ENCODE data around the gene MTRFR.
"Not testable (repeated sequence)": the region's sequence is repeated elsewhere in the genome, so short reads cannot be mapped to it uniquely, and the experiment has no call there.

MTRFR gene

GRCh38 chr12:123238961-123239360 lies 5.7 kb downstream of the MTRFR start:
- Histone ChIP-seq H3K4me1 (no peaks in the 10 kb centered on the region), H3K27me3 (ENCODE audit: control insufficient read depth, insufficient read depth, low read length) (no peaks in the 10 kb centered on the region)

GRCh38 chr12:123242116-123242904 lies 9.1 kb downstream of the MTRFR start:
- no peak overlapping the region for H3K9ac ChIP-seq
- H3K36me3 ChIP-seq (ENCODE audit: control insufficient read depth, insufficient read depth, low read length) = no peaks in the 10 kb centered on the region
- no peak overlapping the region for H3K27ac ChIP-seq
- H3K4me3 ChIP-seq (ENCODE audit: low read depth, low read length) = no peak overlapping the region
- H3K27me3 ChIP-seq (ENCODE audit: control insufficient read depth, insufficient read depth, low read length) = no peaks in the 10 kb centered on the region
- no peak overlapping the region for H2AFZ ChIP-seq
- TF ChIP-seq CTCF (IDR thresholded peaks at IDR 0.05) = no peak
- no peaks in the 10 kb centered on the region for H3K4me1 ChIP-seq
- H3K79me2 ChIP-seq = peaks cover 21% of the 10 kb centered on the region
- H3K4me2 ChIP-seq (ENCODE audit: low read length) = no peak overlapping the region
- H3K9me3 ChIP-seq (ENCODE audit: control insufficient read depth, low read length) = no peaks in the 10 kb centered on the region

More at GRCh38 chr12:123238961-123239360, 5.7 kb downstream of the MTRFR start:
- no peak overlapping the region for H3K9ac ChIP-seq
- no peak for TF ChIP-seq CTCF (IDR thresholded peaks at IDR 0.05)
- H3K9me3 ChIP-seq (ENCODE audit: control insufficient read depth, low read length) = no peaks in the 10 kb centered on the region
- H3K36me3 ChIP-seq (ENCODE audit: control insufficient read depth, insufficient read depth, low read length) = no peaks in the 10 kb centered on the region
- H2AFZ ChIP-seq = no peak overlapping the region
- H3K79me2 ChIP-seq = peaks cover 18% of the 10 kb centered on the region
- no peak overlapping the region for H3K27ac ChIP-seq
- H3K4me2 ChIP-seq (ENCODE audit: low read length) = no peak overlapping the region
- no peak overlapping the region for H3K4me3 ChIP-seq (ENCODE audit: low read depth, low read length)

GRCh38 chr12:123243671-123244262 lies 10.5 kb downstream of the MTRFR start:
- Histone ChIP-seq H3K79me2 (peaks cover 32% of the 10 kb centered on the region), H3K4me1 (no peaks in the 10 kb centered on the region), H3K27ac (no peak overlapping the region)

GRCh38 chr12:123245678-123246077 lies 12.4 kb downstream of the MTRFR start:
- H3K4me3 ChIP-seq (ENCODE audit: low read depth, low read length) = no peak overlapping the region
- H3K4me2 ChIP-seq (ENCODE audit: low read length) = no peak overlapping the region
- H3K9me3 ChIP-seq (ENCODE audit: control insufficient read depth, low read length) = no peaks in the 10 kb centered on the region
- H3K79me2 ChIP-seq = peaks cover 47% of the 10 kb centered on the region
- no peaks in the 10 kb centered on the region for H3K27me3 ChIP-seq (ENCODE audit: control insufficient read depth, insufficient read depth, low read length)
- no peak overlapping the region for H3K9ac ChIP-seq
- no peak overlapping the region for H2AFZ ChIP-seq
- no peak overlapping the region for H3K27ac ChIP-seq
- no peak for TF ChIP-seq CTCF (IDR thresholded peaks at IDR 0.05)
- H3K4me1 ChIP-seq = peaks cover 2% of the 10 kb centered on the region
- no peaks in the 10 kb centered on the region for H3K36me3 ChIP-seq (ENCODE audit: control insufficient read depth, insufficient read depth, low read length)

More at GRCh38 chr12:123243671-123244262, 10.5 kb downstream of the MTRFR start:
- Histone ChIP-seq H3K9me3 (ENCODE audit: control insufficient read depth, low read length) (no peaks in the 10 kb centered on the region), H3K4me2 (ENCODE audit: low read length) (no peak overlapping the region), H3K9ac (no peak overlapping the region), H2AFZ (no peak overlapping the region), H3K36me3 (ENCODE audit: control insufficient read depth, insufficient read depth, low read length) (no peaks in the 10 kb centered on the region), H3K27me3 (ENCODE audit: control insufficient read depth, insufficient read depth, low read length) (no peaks in the 10 kb centered on the region), H3K4me3 (ENCODE audit: low read depth, low read length) (no peak overlapping the region)
- no peak for TF ChIP-seq CTCF (IDR thresholded peaks at IDR 0.05)

- peaks cover 49% of the 10 kb centered on the region for H3K79me2 ChIP-seq
- H2AFZ ChIP-seq; H3K4me2 ChIP-seq (ENCODE audit: low read length); H3K9me3 ChIP-seq (ENCODE audit: control insufficient read depth, low read length); H3K4me1 ChIP-seq; H3K27me3 ChIP-seq (ENCODE audit: control insufficient read depth, insufficient read depth, low read length); H3K4me3 ChIP-seq (ENCODE audit: low read depth, low read length); H3K9ac ChIP-seq; H3K27ac ChIP-seq; H3K36me3 ChIP-seq (ENCODE audit: control insufficient read depth, insufficient read depth, low read length): not testable (repeated sequence)
Observed at GRCh38 chr12:123248129-123248528, 14.9 kb downstream of the MTRFR start.

- H3K27ac ChIP-seq; H2AFZ ChIP-seq; H3K27me3 ChIP-seq (ENCODE audit: control insufficient read depth, insufficient read depth, low read length); H3K4me1 ChIP-seq; H3K9me3 ChIP-seq (ENCODE audit: control insufficient read depth, low read length); H3K4me3 ChIP-seq (ENCODE audit: low read depth, low read length); H3K9ac ChIP-seq; H3K36me3 ChIP-seq (ENCODE audit: control insufficient read depth, insufficient read depth, low read length); H3K4me2 ChIP-seq (ENCODE audit: low read length): not testable (repeated sequence)
- H3K79me2 ChIP-seq = peaks cover 54% of the 10 kb centered on the region
Observed at GRCh38 chr12:123248996-123249741, 15.9 kb downstream of the MTRFR start.

All from parathyroid adenoma (tissue), 2 donors.